ENCODE data around the gene RAPGEF2. TPM values are rescaled to one million over a fixed set of nuclear protein-coding genes. Genes with fewer than 3 reads are reported as not detected.

RAPGEF2 gene, protein sequence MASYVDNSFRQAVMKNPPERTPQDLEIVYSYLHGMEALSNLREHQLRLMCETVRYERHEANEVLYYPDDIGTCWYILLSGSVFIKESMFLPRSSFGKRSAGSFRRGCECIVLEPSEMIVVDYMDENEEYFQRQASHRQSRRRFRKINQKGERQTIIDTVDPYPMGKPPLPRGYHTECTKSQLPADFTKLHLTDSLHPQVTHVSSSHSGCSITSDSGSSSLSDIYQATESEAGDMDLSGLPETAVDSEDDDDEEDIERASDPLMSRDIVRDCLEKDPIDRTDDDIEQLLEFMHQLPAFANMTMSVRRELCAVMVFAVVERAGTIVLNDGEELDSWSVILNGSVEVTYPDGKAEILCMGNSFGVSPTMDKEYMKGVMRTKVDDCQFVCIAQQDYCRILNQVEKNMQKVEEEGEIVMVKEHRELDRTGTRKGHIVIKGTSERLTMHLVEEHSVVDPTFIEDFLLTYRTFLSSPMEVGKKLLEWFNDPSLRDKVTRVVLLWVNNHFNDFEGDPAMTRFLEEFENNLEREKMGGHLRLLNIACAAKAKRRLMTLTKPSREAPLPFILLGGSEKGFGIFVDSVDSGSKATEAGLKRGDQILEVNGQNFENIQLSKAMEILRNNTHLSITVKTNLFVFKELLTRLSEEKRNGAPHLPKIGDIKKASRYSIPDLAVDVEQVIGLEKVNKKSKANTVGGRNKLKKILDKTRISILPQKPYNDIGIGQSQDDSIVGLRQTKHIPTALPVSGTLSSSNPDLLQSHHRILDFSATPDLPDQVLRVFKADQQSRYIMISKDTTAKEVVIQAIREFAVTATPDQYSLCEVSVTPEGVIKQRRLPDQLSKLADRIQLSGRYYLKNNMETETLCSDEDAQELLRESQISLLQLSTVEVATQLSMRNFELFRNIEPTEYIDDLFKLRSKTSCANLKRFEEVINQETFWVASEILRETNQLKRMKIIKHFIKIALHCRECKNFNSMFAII (N-terminal part only)
- total RNA-seq: 100 to 1,000 TPM in 1 of 4 donors, 10 to 100 TPM in 3; 60.2 to 109 (median 79.7) TPM

DNA sequence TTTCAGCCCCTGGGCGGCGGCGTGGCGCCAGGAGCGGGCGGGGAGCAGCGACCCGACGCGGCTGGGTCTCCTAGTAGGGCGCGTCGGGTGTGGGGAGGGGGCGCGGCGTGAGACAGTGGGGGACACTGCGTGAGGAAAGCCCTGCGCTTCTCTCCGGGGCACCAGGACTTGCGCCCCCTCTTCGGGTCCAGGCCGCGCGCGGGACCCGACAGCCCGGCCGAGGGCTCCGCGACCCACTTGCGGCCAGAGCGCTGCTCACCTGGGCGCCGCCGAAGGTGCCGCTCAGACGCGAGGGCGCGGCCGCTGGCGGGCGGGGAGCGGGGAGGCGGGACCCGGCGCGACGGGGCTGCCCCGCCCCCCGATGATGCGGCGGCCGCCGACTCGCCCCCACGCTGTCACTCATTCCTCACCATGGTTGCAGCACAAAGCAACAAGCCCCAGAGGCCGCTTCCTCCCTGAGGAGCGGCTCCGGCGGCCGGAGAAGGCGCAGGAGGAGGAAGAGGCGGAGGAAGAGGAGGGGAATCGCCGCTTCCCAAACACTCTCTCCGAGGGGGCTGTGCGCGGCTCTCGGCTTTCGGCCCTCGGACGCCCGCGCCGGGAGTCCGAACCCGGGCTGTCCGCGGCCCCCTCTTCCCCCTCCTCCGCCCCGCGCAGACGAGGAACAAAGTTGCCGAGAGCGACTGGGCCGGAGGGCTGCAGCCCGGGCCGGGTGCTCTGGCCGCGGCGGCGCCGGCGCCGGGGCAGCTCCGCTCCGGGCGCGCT is at the start of gene RAPGEF2:
Gene RAPGEF2, plus strand, starts transcription at position 458 of the 762 bp plus-strand sequence. CDS start 1,084 bp downstream, outside the sequence.
- WGBS, 2 donors: 0 to 2% methylated on average over 15 to 20 of the region's 100 CpGs
- TF ChIP-seq, protein P1, sequence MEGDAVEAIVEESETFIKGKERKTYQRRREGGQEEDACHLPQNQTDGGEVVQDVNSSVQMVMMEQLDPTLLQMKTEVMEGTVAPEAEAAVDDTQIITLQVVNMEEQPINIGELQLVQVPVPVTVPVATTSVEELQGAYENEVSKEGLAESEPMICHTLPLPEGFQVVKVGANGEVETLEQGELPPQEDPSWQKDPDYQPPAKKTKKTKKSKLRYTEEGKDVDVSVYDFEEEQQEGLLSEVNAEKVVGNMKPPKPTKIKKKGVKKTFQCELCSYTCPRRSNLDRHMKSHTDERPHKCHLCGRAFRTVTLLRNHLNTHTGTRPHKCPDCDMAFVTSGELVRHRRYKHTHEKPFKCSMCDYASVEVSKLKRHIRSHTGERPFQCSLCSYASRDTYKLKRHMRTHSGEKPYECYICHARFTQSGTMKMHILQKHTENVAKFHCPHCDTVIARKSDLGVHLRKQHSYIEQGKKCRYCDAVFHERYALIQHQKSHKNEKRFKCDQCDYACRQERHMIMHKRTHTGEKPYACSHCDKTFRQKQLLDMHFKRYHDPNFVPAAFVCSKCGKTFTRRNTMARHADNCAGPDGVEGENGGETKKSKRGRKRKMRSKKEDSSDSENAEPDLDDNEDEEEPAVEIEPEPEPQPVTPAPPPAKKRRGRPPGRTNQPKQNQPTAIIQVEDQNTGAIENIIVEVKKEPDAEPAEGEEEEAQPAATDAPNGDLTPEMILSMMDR (IDR thresholded peaks at IDR 0.05): peak in 1 of 6 experiments; percentile 6
- peak in 1 of 2 donors; percentile 99 for TF ChIP-seq POLR2A (IDR thresholded peaks at IDR 0.05)

DNA sequence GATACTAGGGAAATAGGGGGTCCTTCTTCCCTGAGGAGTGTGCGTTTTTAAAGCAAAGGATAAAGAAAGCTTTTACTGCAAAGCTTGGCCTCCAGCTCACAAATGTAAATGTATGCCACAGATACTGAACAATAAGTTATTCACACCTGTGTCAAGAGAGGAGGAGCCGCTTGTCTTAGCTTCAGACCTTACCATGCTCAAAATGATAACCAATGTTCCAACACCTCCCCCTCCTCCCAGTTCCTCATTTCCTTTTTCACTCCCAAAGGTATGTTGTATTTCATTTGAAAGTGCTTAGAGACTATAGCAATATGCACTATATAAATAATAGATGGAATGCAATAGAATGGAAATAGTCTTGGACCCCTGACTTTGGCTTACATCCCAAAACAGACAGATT is 47.0 kb upstream of the RAPGEF2 start:
- Histone ChIP-seq H3K27me3 (no peaks in the 10 kb centered on the region), H3K36me3 (no peaks in the 10 kb centered on the region), H3K4me1 (no peaks in the 10 kb centered on the region), H3K4me3 (replicated peaks in 1 of 3) (no peak overlapping the region), H3K9me3 (no peaks in the 10 kb centered on the region), H3K27ac (no peak overlapping the region)
- DNase-seq: no peak
- TF ChIP-seq, protein P1 (IDR thresholded peaks at IDR 0.05): no peak
- TF ChIP-seq POLR2A (IDR thresholded peaks at IDR 0.05): no peak
- 93 to 94% methylated on average over 2 of the region's 2 CpGs for WGBS, 2 donors
- intact Hi-C loops (cut with DNase I): no loop called here

More for the DNA sequence above, at the start of gene RAPGEF2:
- H3K9me3 ChIP-seq: no peaks in the 10 kb centered on the region
- peak; percentile 94 to 95 for DNase-seq
- intact Hi-C loops (cut with DNase I): loop anchor here (10.0 kb wide), 2 partner anchors 58 to 72 kb away; no protein-coding TSS in a partner anchor
- no peaks in the 10 kb centered on the region for H3K36me3 ChIP-seq
- no peaks in the 10 kb centered on the region for H3K27me3 ChIP-seq
- peak within 1 kb of the TSS; percentile 64 to 97 (median 96) for H3K27ac ChIP-seq
- peaks cover 24 to 32% of the 10 kb centered on the region in 2 donors for H3K4me1 ChIP-seq
- H3K4me3 ChIP-seq (replicated peaks in 1 of 3): peak within 1 kb of the TSS; percentile 79 to 88 (median 87)

DNA sequence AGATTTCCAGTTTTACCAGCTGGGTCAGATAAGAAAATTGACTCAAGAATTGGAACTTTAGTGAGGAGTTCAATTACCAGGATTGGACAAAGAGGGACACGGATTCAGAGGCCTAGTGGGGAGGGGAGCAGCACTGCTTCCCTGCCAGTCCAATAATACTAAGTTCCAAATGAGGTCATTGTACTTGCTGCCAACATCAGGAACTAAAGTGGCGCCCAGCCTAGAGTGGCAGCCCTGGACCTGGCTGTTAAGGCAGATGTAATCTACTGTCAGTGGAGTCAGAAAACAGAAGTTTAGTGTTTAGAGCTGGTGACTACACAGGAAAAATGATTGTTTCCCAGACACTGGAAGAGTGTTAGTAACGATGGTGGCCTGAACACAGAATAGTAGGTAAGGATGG is 42.7 kb upstream of the RAPGEF2 start:
- intact Hi-C loops (cut with DNase I): no loop called here
- TF ChIP-seq POLR2A (IDR thresholded peaks at IDR 0.05): no peak
- TF ChIP-seq, protein P1 (IDR thresholded peaks at IDR 0.05): no peak
- no peaks in the 10 kb centered on the region for H3K27me3 ChIP-seq
- DNase-seq: no peak
- no peaks in the 10 kb centered on the region for H3K36me3 ChIP-seq
- H3K4me1 ChIP-seq: no peaks in the 10 kb centered on the region
- no peak overlapping the region for H3K4me3 ChIP-seq (replicated peaks in 1 of 3)
- 89 to 92% methylated on average over 3 of the region's 3 CpGs for WGBS, 2 donors
- no peaks in the 10 kb centered on the region for H3K9me3 ChIP-seq
- H3K27ac ChIP-seq: no peak overlapping the region

DNA sequence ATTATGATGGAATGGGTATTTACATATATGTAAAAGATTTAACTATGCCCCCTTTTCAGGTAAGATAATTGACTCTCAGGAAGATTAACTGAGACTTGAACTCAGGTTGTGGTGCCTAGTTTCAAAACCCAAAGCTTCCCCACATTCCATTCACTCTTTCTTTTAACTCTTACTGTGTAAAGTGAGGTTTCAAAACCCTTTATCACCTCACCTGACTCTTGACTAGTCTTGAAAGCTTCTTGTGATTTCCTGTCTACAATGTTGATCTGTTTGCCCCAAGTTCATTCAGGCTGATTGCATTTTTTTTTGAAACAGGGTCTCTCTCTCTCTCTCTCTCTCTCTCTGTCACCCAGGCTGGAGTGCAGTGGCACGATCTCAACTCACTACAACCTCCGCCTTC is 40.5 kb upstream of the RAPGEF2 start:
- Histone ChIP-seq H3K27ac (no peak overlapping the region), H3K4me3 (replicated peaks in 1 of 3) (no peak overlapping the region), H3K27me3 (no peaks in the 10 kb centered on the region), H3K4me1 (no peaks in the 10 kb centered on the region), H3K36me3 (no peaks in the 10 kb centered on the region), H3K9me3 (no peaks in the 10 kb centered on the region)
- TF ChIP-seq, protein P1 (IDR thresholded peaks at IDR 0.05): no peak
- TF ChIP-seq POLR2A (IDR thresholded peaks at IDR 0.05): no peak
- no peak for DNase-seq
- 45 to 80% methylated on average over 2 of the region's 2 CpGs for WGBS, 2 donors
- intact Hi-C loops (cut with DNase I): no loop called here

Data from thyroid gland (tissue), 4 donors.